Measurements from ENCODE around the gene SOHLH1.

DNA sequence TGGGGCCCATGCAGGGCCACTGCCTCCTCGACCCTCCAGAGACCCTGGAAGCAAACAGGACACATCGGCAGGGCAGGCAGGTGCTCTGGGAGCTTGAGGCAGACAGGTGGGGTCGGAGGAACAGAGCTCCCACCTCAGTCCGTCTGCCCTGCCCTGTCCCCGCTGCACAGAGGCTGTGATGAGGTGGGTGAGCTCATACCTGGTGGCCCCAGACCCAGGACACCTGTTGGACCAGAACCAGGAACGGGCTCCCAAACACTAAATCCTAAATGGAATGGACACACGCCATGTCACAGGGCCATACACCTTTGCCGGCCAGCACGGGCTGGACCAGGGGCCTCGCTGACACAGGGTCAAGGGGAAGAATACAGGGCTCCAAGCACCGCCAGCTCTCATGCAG lies 5.5 kb downstream of the SOHLH1 start:
- TF ChIP-seq CTCF (IDR thresholded peaks at IDR 0.05) (no peak), POLR2A (IDR thresholded peaks at IDR 0.05) (no peak)
